GM12874 (cell line): ENCODE data around the gene FPGS.

Experiments
- CTCF ChIP-seq: IDR thresholded peaks from 2 replicates; pipeline ENCODE4 v1.5.1; 2011; ENCODE audit warnings: low read depth, mild to moderate bottlenecking, control low read depth, low read length, moderate library complexity; ENCODE audit not compliant: insufficient read depth

Gene FPGS

GRCh38 chr9:127761061-127761460 lies 41.6 kb upstream of the FPGS start:
- TF ChIP-seq CTCF = no peak

- no peak for TF ChIP-seq CTCF
Observed at GRCh38 chr9:127761491-127761956, 41.2 kb upstream of the FPGS start.

DNA sequence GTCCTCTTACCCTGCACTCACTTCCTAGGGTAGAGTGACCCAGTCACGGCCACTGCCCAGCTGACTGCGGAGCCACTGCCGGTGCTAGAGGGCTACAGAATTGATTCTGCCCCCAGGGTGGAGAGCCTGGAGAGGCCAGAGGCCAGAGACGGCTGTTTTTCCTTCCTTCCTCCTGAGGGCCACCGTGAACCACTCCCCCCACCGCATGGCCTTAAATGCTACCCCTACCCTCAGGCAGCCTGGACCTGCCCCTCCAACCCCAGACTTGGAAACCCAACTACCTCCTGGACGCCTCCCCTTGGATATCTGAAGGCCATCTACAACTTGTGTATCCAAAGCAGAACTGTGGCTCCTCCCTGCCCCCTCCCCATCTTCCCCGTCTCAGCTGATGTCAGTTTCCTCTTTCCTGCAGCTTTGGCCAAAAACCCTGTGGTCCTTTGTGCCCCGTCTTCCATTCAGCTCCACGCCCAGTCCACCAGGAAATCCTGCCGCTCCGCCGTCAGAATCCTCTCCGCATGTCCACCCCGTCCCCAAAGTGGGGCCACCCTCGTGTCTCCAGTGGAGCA lies 40.5 kb upstream of the FPGS start:
- no peak for TF ChIP-seq CTCF

DNA sequence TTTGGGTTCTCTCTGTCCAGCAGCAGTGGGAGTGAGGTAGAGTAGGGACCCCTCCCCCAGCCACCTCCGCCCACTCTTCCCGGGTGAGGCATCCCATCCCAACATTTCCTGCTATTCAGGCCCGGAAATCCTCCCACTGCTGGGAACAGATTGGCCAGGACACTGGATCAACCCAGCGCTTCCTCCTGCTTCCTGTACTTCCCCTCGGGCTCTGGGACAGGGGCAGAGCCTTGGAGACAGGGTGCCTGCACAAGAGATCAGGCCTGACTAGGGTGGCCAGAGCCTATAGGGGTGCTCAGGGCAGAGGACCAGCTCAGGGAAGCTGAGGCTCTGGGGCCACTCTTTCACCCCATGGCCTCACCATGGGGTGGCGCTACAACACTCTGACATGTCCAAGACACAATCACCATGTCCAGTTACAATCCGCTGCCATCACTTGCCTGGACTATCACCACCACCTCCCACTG lies 38.7 kb upstream of the FPGS start:
- TF ChIP-seq CTCF = peak; percentile 66

DNA sequence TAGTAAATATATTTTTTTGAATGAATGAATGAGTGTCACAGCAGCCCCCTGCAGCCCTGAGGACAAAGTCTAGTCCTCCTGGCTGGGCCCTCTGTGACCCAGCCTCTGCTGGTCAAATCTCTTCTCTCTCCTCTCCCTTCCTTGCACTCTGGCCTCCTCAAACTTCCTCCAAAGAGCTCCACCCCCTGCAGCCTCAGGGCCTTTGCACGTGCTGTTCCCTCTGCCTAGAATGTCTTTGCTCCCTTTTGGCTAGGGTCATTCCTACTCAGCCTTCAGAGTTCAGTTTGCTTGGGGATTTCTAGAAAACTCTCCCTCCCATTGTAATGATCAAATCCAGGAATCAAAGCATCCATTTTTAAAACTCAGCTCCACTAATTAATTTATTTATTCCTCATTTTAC lies 37.3 kb upstream of the FPGS start:
- TF ChIP-seq CTCF = no peak

DNA sequence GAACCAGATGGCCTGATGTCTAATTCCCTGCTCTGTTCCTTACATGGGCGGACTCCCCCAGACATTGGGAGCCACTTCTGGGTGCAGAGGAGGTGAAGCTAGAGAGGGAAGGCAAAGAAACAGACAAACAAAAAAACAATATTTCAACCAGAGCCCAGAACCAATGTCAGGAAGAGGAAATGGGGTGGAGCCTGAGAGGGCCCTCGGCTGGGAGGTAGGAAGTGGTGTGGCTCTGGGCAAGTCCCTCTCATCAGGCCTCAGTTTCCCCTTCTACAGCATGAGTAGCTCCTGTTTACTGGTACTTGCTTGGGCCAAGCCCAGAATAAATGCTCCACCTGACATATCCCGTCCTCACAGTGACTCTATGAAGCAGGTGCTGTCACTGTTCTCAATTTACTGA lies 35.3 kb upstream of the FPGS start:
- TF ChIP-seq CTCF = no peak

DNA sequence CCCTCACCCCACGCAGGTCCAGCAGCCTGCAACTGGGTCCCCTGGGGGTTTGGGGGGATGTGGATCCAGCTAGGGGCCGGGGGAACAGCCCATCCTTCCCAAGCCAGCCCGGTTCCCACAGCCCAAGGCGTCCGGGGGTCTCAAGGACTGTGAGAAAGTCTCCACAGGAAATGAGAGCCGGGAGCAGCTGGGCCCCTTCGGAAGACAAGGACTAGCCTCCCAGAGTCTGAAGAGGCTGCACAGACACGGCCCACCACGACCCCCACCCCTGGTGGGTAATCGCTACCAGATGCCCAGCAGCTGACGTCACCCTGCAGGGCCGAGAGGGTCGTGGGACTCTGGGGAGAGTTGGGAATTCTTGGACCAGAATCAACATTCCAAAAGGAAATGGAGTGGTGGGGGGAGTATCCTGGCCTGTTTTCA lies 34.8 kb upstream of the FPGS start:
- no peak for TF ChIP-seq CTCF

DNA sequence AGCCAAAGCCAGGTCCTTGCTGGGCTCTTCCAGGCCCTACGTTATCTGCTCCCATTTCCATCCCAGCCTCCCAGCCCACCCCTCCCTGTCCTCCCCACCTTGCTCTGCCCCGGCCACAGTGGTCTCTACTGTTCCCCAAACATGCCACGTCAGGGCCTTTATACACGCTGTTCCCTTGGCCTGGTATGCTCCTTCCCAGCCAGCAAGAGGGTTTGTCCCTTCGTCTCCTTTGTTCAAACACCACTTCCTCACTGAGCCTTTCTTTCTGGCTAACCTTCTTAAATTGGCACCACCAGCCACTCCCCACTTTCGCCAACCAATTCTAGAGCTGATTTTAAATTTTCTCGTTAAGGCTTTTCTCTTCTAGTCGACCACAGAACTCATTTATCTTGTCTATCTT lies 34.0 kb upstream of the FPGS start:
- no peak for TF ChIP-seq CTCF
